NCI-H2227 (cell line): ENCODE results near the gene UBAC2.
"Not testable (repeated sequence)": the region's sequence is repeated elsewhere in the genome, so short reads cannot be mapped to it uniquely, and the experiment has no call there.

Source experiments
- DNase-seq: peaks from one replicate; lab custom pipeline; 2025; ENCODE audit not compliant: unreplicated experiment; lab: John Stamatoyannopoulos, UW

UBAC2 gene

GRCh38 chr13:99182439-99182838 lies 18.2 kb upstream of the UBAC2 start:
- DNase-seq, result no peak

- DNase-seq, result no peak
Measured at GRCh38 chr13:99185606-99186005, 15.0 kb upstream of the UBAC2 start.

GRCh38 chr13:99190147-99190985 lies 10.3 kb upstream of the UBAC2 start:
- DNase-seq, result no peak

GRCh38 chr13:99191336-99191899 lies 9.2 kb upstream of the UBAC2 start:
- no peak for DNase-seq

GRCh38 chr13:99191900-99192399 lies 8.7 kb upstream of the UBAC2 start:
- DNase-seq, result no peak

GRCh38 chr13:99192480-99192879 lies 8.2 kb upstream of the UBAC2 start:
- DNase-seq, result no peak

- DNase-seq, result no peak
Measured at GRCh38 chr13:99193152-99193551, 7.5 kb upstream of the UBAC2 start.

- peak; percentile 1 for DNase-seq
Measured at GRCh38 chr13:99196466-99197116, 4.1 kb upstream of the UBAC2 start.

GRCh38 chr13:99197117-99197651 lies 3.5 kb upstream of the UBAC2 start:
- DNase-seq, result no peak

GRCh38 chr13:99199541-99200431 lies 868 bp upstream of the UBAC2 start:
- no peak for DNase-seq

GRCh38 chr13:99203601-99204579 lies 3.2 kb downstream of the UBAC2 start:
- no peak for DNase-seq

- no peak for DNase-seq
Measured at GRCh38 chr13:99205621-99206220, 5.1 kb downstream of the UBAC2 start.

- no peak for DNase-seq
Measured at GRCh38 chr13:99206226-99206625, 5.6 kb downstream of the UBAC2 start.

- no peak for DNase-seq
Measured at GRCh38 chr13:99206873-99207272, 6.2 kb downstream of the UBAC2 start.

- no peak for DNase-seq
Measured at GRCh38 chr13:99207511-99207910, 6.9 kb downstream of the UBAC2 start.

- no peak for DNase-seq
Measured at GRCh38 chr13:99208185-99208584, 7.5 kb downstream of the UBAC2 start.

GRCh38 chr13:99208845-99209527 lies 8.3 kb downstream of the UBAC2 start:
- DNase-seq, result no peak

- not testable (repeated sequence) for DNase-seq
Measured at GRCh38 chr13:99210627-99211026, 10.0 kb downstream of the UBAC2 start.
